DMS79 (cell line): ENCODE results near the gene MYOD1.

Experiments
- DNase-seq: peaks from one replicate; lab custom pipeline; 2025; lab: John Stamatoyannopoulos, UW

Gene MYOD1

GRCh38 chr11:17734986-17735817, 15.8 kb downstream of the MYOD1 start:
- DNase-seq: peak; percentile 24

GRCh38 chr11:17735818-17736578, 16.6 kb downstream of the MYOD1 start:
- DNase-seq: peak; percentile 18

- DNase-seq: no peak
Measured at GRCh38 chr11:17736579-17736893, 17.2 kb downstream of the MYOD1 start.

GRCh38 chr11:17736930-17737817, 17.8 kb downstream of the MYOD1 start:
- DNase-seq: no peak

GRCh38 chr11:17738151-17738973, 19.0 kb downstream of the MYOD1 start:
- DNase-seq: no peak

GRCh38 chr11:17739945-17740338, 20.6 kb downstream of the MYOD1 start:
- DNase-seq: no peak

GRCh38 chr11:17740649-17741235, 21.4 kb downstream of the MYOD1 start:
- DNase-seq: no peak

- no peak for DNase-seq
Measured at GRCh38 chr11:17741487-17741886, 22.1 kb downstream of the MYOD1 start.

GRCh38 chr11:17742019-17742418, 22.6 kb downstream of the MYOD1 start:
- DNase-seq: no peak

GRCh38 chr11:17743026-17743807, 23.8 kb downstream of the MYOD1 start:
- DNase-seq: no peak

- DNase-seq: no peak
Measured at GRCh38 chr11:17743808-17744119, 24.4 kb downstream of the MYOD1 start.

GRCh38 chr11:17744151-17744940, 25.0 kb downstream of the MYOD1 start:
- no peak for DNase-seq

GRCh38 chr11:17745023-17745772, 25.8 kb downstream of the MYOD1 start:
- no peak for DNase-seq

- no peak for DNase-seq
Measured at GRCh38 chr11:17746096-17746495, 26.7 kb downstream of the MYOD1 start.

- no peak for DNase-seq
Measured at GRCh38 chr11:17747131-17747955, 28.0 kb downstream of the MYOD1 start.

- no peak for DNase-seq
Measured at GRCh38 chr11:17748044-17748443, 28.7 kb downstream of the MYOD1 start.

- no peak for DNase-seq
Measured at GRCh38 chr11:17748761-17749721, 29.7 kb downstream of the MYOD1 start.
